Posterior vena cava (tissue), 2 donors: ENCODE measurements around the gene ZNF528. TPM values are rescaled to one million over a fixed set of nuclear protein-coding genes. Genes with fewer than 3 reads are reported as not detected.

Source experiments
- DNase-seq: peaks from one replicate; pipeline ENCODE4 v3.0.0-alpha.2; 2020; ENCODE audit warnings: low spot score
- intact Hi-C, 2 donors: fragments of 100-400 bp; cut with DNase I; formaldehyde crosslinking; loops; one replicate each; pipeline versions ENCODE4 v1.14.1 to v1.14.2; 2022 to 2023
- long read RNA-seq, 2 donors: library from polyadenylated mRNA; unstranded; transcript quantifications; one replicate each; pipeline ENCODE4 v2.0.0, GENCODE V29; 2020 to 2021
- total RNA-seq, 2 donors: library from RNA; stranded (reverse); fragmentation: NEBNext Ultra II Directional; extraction: Animal tissue kit (Norgen Biotek cat#: 25700); gene quantifications; one replicate each; pipeline ENCODE4 v1.2.1, GENCODE V29; 2021
- donor health status: DM: yes; HTN: yes; CAD: no.
- donor health status: DM: yes; HTN: yes; CAD: no.

Gene ZNF528
- 10 to 100 TPM; 15.9 to 24.8 TPM for total RNA-seq
- long read RNA-seq, donor 1, result 0 reads
- long read RNA-seq, donor 2, partial matches to known transcripts, result 0 of 3 reads
- long read RNA-seq, donor 2, other reads (novel, unspliced or antisense), result 3 of 3 reads

GRCh38 chr19:52397310-52398080 lies at the start of gene ZNF528:
ZNF528 (plus strand) TSS chr19:52397849; CDS start chr19:52402014, 4,165 bp downstream.
- intact Hi-C loops, result no loop called here

DNA sequence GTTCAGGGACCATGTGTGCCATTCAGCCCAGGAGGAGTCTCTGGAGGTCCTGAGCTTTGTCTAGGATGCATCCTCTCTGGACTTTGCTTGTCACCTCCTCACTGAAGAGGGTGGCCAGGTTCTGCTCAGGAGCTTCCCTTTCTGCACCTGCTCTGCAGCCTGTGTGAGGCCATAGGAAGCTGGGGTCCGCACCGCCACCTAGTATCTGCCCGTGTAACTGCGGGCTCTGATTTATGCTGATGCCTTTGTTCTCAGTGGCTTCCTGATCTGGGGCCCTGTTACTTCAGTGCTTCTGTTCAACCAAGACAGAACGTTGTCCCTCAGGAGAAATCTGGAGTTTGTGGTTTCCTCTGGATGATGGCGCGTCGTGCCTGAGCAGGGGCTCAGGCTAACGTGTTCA lies 46.1 kb upstream of the ZNF528 start:
- DNase-seq, result no peak
- intact Hi-C loops, result no loop called here

More at GRCh38 chr19:52397310-52398080, at the start of gene ZNF528:
- DNase-seq, result peak; percentile 99

DNA sequence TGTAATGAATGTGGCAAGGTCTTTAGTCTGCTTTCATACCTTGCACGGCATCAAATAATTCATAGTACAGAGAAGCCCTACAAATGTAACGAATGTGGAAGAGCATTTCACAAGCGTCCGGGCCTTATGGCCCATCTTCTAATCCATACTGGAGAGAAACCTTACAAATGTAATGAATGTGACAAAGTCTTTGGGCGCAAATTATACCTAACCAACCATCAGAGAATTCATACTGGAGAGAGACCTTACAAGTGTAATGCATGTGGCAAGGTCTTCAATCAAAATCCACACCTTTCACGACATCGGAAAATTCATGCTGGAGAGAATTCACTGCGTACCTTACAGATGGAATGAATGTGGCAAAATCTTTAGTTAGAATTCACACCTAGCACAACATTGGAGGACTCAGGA lies 31.2 kb upstream of the ZNF528 start:
- no peak for DNase-seq
- intact Hi-C loops, result no loop called here

GRCh38 chr19:52369559-52370340 lies 27.9 kb upstream of the ZNF528 start, which contains the start of gene ZNF880:
ZNF880 (plus strand) TSS chr19:52369923; CDS start chr19:52369966, 43 bp downstream.
- peak; percentile 98 for DNase-seq
- intact Hi-C loops, result no loop called here

- no peak for DNase-seq
- intact Hi-C loops, result no loop called here
Measured at GRCh38 chr19:52370341-52370710, 27.3 kb upstream of the ZNF528 start.

DNA sequence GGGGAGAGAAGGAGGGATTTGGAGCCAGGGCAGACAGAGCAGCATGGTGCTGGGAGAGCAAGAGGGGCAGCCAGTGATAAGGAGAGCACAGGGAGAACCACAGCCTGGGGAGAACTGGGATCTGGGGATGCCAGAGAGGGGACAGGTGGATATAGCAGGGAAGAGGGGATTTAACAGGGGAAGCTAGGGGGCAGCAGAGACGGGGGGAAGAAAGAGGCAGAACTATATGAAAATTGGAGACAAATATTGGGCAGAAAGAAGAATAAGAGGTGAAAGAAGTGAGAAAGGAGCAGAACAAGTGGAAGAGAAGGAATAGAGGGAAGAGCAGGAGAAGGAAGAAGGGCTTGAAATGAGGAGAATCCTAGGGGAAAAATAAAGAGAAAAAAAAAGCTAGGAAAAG lies 6.5 kb upstream of the ZNF528 start:
- intact Hi-C loops, result no loop called here

GRCh38 chr19:52398081-52398441 lies 412 bp downstream of the ZNF528 start:
- DNase-seq, result no peak
- intact Hi-C loops, result no loop called here

More for the DNA sequence above, 6.5 kb upstream of the ZNF528 start:
- no peak for DNase-seq

GRCh38 chr19:52410276-52410675 lies 12.6 kb downstream of the ZNF528 start:
- DNase-seq, result no peak
- intact Hi-C loops, result no loop called here

DNA sequence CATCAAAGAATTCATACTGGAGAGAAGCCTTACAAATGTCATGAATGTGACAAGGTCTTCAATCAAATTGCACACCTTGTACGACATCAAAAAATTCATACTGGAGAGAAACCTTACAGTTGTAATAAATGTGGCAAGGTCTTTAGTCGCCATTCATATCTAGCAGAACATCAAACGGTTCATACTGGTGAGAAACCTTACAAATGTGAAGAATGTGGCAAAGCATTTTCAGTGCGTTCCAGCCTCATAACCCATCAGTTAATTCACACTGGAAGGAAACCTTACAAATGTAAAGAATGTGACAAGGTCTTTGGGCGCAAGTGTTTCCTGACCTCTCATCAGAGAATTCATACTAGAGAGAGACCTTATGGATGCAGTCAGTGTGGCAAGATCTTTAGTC lies 18.1 kb downstream of the ZNF528 start:
- no peak for DNase-seq
- intact Hi-C loops, result no loop called here

- DNase-seq, result no peak
- intact Hi-C loops, result no loop called here
Measured at GRCh38 chr19:52428937-52429336, 31.3 kb downstream of the ZNF528 start, which contains the start of gene ZNF534. ZNF534 (plus strand) TSS chr19:52429148; CDS start chr19:52431475, 2,327 bp downstream.

GRCh38 chr19:52442179-52442578 lies 44.5 kb downstream of the ZNF528 start:
- no peak for DNase-seq
- intact Hi-C loops, result no loop called here

- intact Hi-C loops, result no loop called here
- DNase-seq, result no peak
Measured at GRCh38 chr19:52444506-52444905, 46.9 kb downstream of the ZNF528 start.

- DNase-seq, result no peak
- intact Hi-C loops, result no loop called here
Measured at GRCh38 chr19:52451241-52451640, 53.6 kb downstream of the ZNF528 start.

DNA sequence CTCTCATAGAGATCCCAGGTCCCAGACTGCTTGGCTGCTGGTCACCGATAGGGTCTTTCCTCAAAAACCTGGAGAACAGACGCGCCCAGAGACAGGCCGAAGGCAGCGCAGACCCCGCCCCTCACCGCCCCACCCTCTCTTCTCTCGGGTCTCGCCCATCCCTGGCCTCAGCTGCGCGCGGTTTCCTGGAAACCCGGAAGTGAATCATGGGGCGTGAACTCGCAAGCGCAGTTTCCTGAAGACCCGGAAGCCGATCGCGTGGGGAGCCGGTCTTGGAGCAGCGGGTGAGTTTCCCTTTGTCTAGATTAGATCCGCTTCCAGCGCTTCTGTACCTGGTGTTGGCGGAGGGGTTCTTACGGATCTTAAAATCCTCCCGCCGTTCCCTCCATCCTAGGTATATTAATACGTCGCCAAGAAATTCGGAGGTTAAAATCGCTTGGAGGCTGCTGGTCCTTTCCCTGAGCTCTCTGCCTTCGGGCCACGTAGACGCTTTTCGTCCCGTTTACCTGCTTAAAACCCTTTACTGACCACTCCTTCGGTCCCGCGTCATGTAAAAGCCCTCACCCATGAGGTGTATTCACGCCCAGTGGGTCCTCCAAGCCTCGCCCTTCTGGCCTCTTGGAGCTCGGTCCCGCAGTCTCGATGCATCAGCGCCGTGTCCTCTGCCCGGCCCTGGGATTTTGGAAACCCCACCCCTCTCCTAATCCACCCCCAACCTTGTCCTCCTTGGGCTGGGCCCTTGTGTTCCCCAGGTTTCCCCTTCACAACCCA lies 55.9 kb downstream of the ZNF528 start, which contains the start of gene ZNF578:
ZNF578 (plus strand) TSS at position 230 of the 771 bp plus-strand sequence. CDS start 48,293 bp downstream, outside the sequence.
- intact Hi-C loops, result no loop called here
- DNase-seq, result peak; percentile 94

- no peak for DNase-seq
- intact Hi-C loops, result no loop called here
Measured at GRCh38 chr19:52464798-52465470, 67.3 kb downstream of the ZNF528 start.
